ENCODE data around the gene GPSM3.

Gene GPSM3

GRCh38 chr6:32163559-32164258 lies 28.7 kb downstream of the GPSM3 start:
- TF ChIP-seq CTCF (IDR thresholded peaks at IDR 0.05; ENCODE audit: borderline replicate concordance, insufficient read depth, low read depth, low read length) = no peak
- no peak overlapping the region for H3K4me3 ChIP-seq (ENCODE audit: low read depth, low read length)

- no peak for TF ChIP-seq CTCF (IDR thresholded peaks at IDR 0.05; ENCODE audit: borderline replicate concordance, insufficient read depth, low read depth, low read length)
- no peak overlapping the region for H3K4me3 ChIP-seq (ENCODE audit: low read depth, low read length)
Measured at GRCh38 chr6:32158052-32158451, 34.4 kb downstream of the GPSM3 start.

- H3K4me3 ChIP-seq (ENCODE audit: low read depth, low read length) = no peak overlapping the region
- no peak for TF ChIP-seq CTCF (IDR thresholded peaks at IDR 0.05; ENCODE audit: borderline replicate concordance, insufficient read depth, low read depth, low read length)
Measured at GRCh38 chr6:32156891-32157290, 35.6 kb downstream of the GPSM3 start.

- peak overlapping the region; percentile 51 for H3K4me3 ChIP-seq (ENCODE audit: low read depth, low read length)
- peak; percentile 59; the same call in 1 of the 2 replicates for TF ChIP-seq CTCF (IDR thresholded peaks at IDR 0.05; ENCODE audit: borderline replicate concordance, insufficient read depth, low read depth, low read length)
Measured at GRCh38 chr6:32154514-32155161, 37.8 kb downstream of the GPSM3 start.

- TF ChIP-seq CTCF (IDR thresholded peaks at IDR 0.05; ENCODE audit: borderline replicate concordance, insufficient read depth, low read depth, low read length) = no peak
Measured at GRCh38 chr6:32153564-32154513, 38.6 kb downstream of the GPSM3 start, which contains the start of gene PPT2. Gene PPT2 (plus strand): TSS chr6:32154141. CDS start chr6:32154595, 454 bp downstream.

GRCh38 chr6:32152769-32153563 lies 39.5 kb downstream of the GPSM3 start:
- no peak for TF ChIP-seq CTCF (IDR thresholded peaks at IDR 0.05; ENCODE audit: borderline replicate concordance, insufficient read depth, low read depth, low read length)
- no peak overlapping the region for H3K4me3 ChIP-seq (ENCODE audit: low read depth, low read length)

More at GRCh38 chr6:32153564-32154513, 38.6 kb downstream of the GPSM3 start, which contains the start of gene PPT2:
- H3K4me3 ChIP-seq (ENCODE audit: low read depth, low read length) = peak within 1 kb of the TSS; percentile 51

Measured in GM12875 (cell line).